H1 (cell line): ENCODE measurements around the gene CLRN2. TPM values are rescaled to one million over a fixed set of nuclear protein-coding genes. Genes with fewer than 3 reads are reported as not detected.

Experiments
- CTCF ChIA-PET: fragments of 300-600 bp; sonication (Branson Sonifier 250); formaldehyde crosslinking; loops from one replicate; lab custom pipeline; 2021; ENCODE audit not compliant: partially characterized antibody; lab: Charles Lee
- POLR2A ChIA-PET: fragments of 300-600 bp; sonication (Branson Sonifier 250); formaldehyde crosslinking; loops from one replicate; lab custom pipeline; 2021; ENCODE audit warnings: inconsistent platforms; ENCODE audit not compliant: partially characterized antibody; lab: Charles Lee
- DNase-seq, 2 experiments: peaks; one replicate each; pipeline versions ENCODE4 v3.0.0 to v3.0.0-alpha.2; 2010 to 2022; ENCODE audit warnings: low spot score in 2 of 2, low read depth in 1 of 2, mixed read lengths in 1 of 2
- FAIRE-seq: peaks from 2 replicates; lab custom pipeline; 2011; peaks lifted over from hg19 to GRCh38; lab: Jason Lieb, UNC
- H2AFZ ChIP-seq: 2 replicates; pipeline ENCODE4 v1.8.1; 2012; ENCODE audit warnings: low read length, inconsistent platforms
- H2AK5ac ChIP-seq: 2 replicates; pipeline ENCODE4 v1.6.1; 2013; ENCODE audit warnings: low read depth, low read length
- H2BK120ac ChIP-seq: replicated peaks from 2 replicates; pipeline ENCODE3; 2013; ENCODE audit warnings: low read depth, low read length, inconsistent platforms
- H2BK12ac ChIP-seq: 2 replicates; pipeline ENCODE4 v1.6.1; 2013; ENCODE audit warnings: low read depth, low read length
- H2BK15ac ChIP-seq: 2 replicates; pipeline ENCODE4 v1.6.1; 2013; ENCODE audit warnings: low read length
- H2BK20ac ChIP-seq: 2 replicates; pipeline ENCODE4 v1.6.1; 2013; ENCODE audit warnings: low read length
- H2BK5ac ChIP-seq: 2 replicates; pipeline ENCODE4 v1.6.1; 2013; ENCODE audit warnings: low read depth, low read length
- H3K14ac ChIP-seq: 2 replicates; pipeline ENCODE4 v1.6.1; 2013; ENCODE audit warnings: inconsistent platforms; ENCODE audit not compliant: insufficient read length
- H3K18ac ChIP-seq: 2 replicates; pipeline ENCODE4 v1.6.1; 2013; ENCODE audit warnings: low read length; ENCODE audit errors: extremely low read depth
- H3K23ac ChIP-seq: 2 replicates; pipeline ENCODE4 v1.6.1; 2013; ENCODE audit warnings: inconsistent platforms; ENCODE audit not compliant: insufficient read length
- H3K23me2 ChIP-seq: 2 replicates; pipeline ENCODE4 v1.6.1; 2013; ENCODE audit warnings: low read depth, low read length
- H3K27ac ChIP-seq: 2 replicates; pipeline ENCODE4 v1.6.1; 2011; ENCODE audit warnings: low read depth, low read length, inconsistent platforms
- H3K27me3 ChIP-seq, 4 experiments: replicated peaks in 1 of 4; 1 replicate in 1 of 4; 2 replicates in 3 of 4; pipeline versions ENCODE4 v1.6.1 to v1.8.1; 2011 to 2013; ENCODE audit warnings: low read length in 3 of 4, mild to moderate bottlenecking in 3 of 4, inconsistent platforms in 2 of 4, mixed read lengths in 2 of 4, moderate library complexity in 1 of 4; ENCODE audit not compliant: control insufficient read depth in 3 of 4, insufficient read depth in 3 of 4; ENCODE audit errors: extremely low read depth in 1 of 4
- H3K36me3 ChIP-seq, 4 experiments: 2 replicates each; pipeline versions ENCODE4 v1.6.1 to v1.8.1; 2011 to 2013; ENCODE audit warnings: mild to moderate bottlenecking in 4 of 4, low read length in 3 of 4, moderate library complexity in 2 of 4, control low read depth in 1 of 4, inconsistent platforms in 1 of 4; ENCODE audit not compliant: insufficient read depth in 4 of 4, control insufficient read depth in 2 of 4
- H3K4ac ChIP-seq: replicated peaks from 2 replicates; pipeline ENCODE3; 2013; ENCODE audit warnings: low read length, low read depth, mixed read lengths, inconsistent platforms; ENCODE audit not compliant: insufficient read length
- H3K4me1 ChIP-seq, 4 experiments: replicated peaks in 1 of 4; 1 replicate in 1 of 4; 2 replicates in 3 of 4; pipeline versions ENCODE4 v1.6.1 to v1.8.1; 2011 to 2013; ENCODE audit warnings: low read length in 3 of 4, inconsistent platforms in 2 of 4, mixed read lengths in 1 of 4; ENCODE audit not compliant: insufficient read depth in 4 of 4, control insufficient read depth in 3 of 4
- H3K4me2 ChIP-seq, 2 experiments: 2 replicates each; pipeline versions ENCODE4 v1.6.1 to v1.8.1; 2011 to 2013; ENCODE audit warnings: low read depth in 2 of 2, low read length in 2 of 2, control low read depth in 1 of 2, inconsistent platforms in 1 of 2, mild to moderate bottlenecking in 1 of 2; ENCODE audit not compliant: insufficient read depth in 1 of 2
- H3K4me3 ChIP-seq, 4 experiments: fragments of 200-600, 300-600 bp in 1 of 4; sonication (generic), shearing (Covaris generic), sonication (Bioruptor Twin) in 1 of 4; 2 replicates each; pipeline versions ENCODE4 v1.5.1 to v1.8.1; 2011 to 2016; ENCODE audit warnings: low read length in 4 of 4, low read depth in 3 of 4, control low read depth in 2 of 4, inconsistent platforms in 2 of 4, mild to moderate bottlenecking in 2 of 4, mixed read lengths in 1 of 4, moderate library complexity in 1 of 4; ENCODE audit not compliant: insufficient read depth in 2 of 4; ENCODE audit errors: extremely low read depth in 1 of 4
- H3K56ac ChIP-seq: replicated peaks from 2 replicates; pipeline ENCODE3; 2013; ENCODE audit warnings: low read depth, mild to moderate bottlenecking, mixed read lengths, low read length, inconsistent platforms; ENCODE audit not compliant: insufficient read length
- H3K79me1 ChIP-seq: 2 replicates; pipeline ENCODE4 v1.6.1; 2013; ENCODE audit warnings: low read depth, low read length, control low read depth
- H3K79me2 ChIP-seq, 2 experiments: 2 replicates each; pipeline versions ENCODE4 v1.6.1 to v1.8.1; 2012 to 2013; ENCODE audit warnings: low read length in 2 of 2, mild to moderate bottlenecking in 2 of 2, inconsistent platforms in 1 of 2; ENCODE audit not compliant: insufficient read depth in 2 of 2, control insufficient read depth in 1 of 2
- H3K9ac ChIP-seq, 4 experiments: replicated peaks in 1 of 4; 1 replicate in 1 of 4; 2 replicates in 3 of 4; pipeline versions ENCODE4 v1.6.1 to v1.8.1; 2011 to 2013; ENCODE audit warnings: low read depth in 3 of 4, low read length in 3 of 4, control low read depth in 2 of 4, mild to moderate bottlenecking in 2 of 4, moderate library complexity in 2 of 4, inconsistent platforms in 1 of 4; ENCODE audit errors: extremely low read depth in 1 of 4
- H3K9me3 ChIP-seq, 2 experiments: 2 replicates each; pipeline versions ENCODE4 v1.6.1 to v1.8.1; 2012 to 2013; ENCODE audit warnings: mild to moderate bottlenecking in 2 of 2, moderate library complexity in 2 of 2, control low read depth in 1 of 2, inconsistent platforms in 1 of 2, low read depth in 1 of 2, low read length in 1 of 2, mixed read lengths in 1 of 2; ENCODE audit not compliant: insufficient read depth in 2 of 2
- H4K20me1 ChIP-seq, 2 experiments: replicated peaks in 1 of 2; 2 replicates each; pipeline versions ENCODE3 to v1.8.1; 2011 to 2013; ENCODE audit warnings: inconsistent platforms in 2 of 2, low read length in 2 of 2, mild to moderate bottlenecking in 1 of 2; ENCODE audit not compliant: insufficient read depth in 2 of 2, control insufficient read depth in 1 of 2
- H4K5ac ChIP-seq: 2 replicates; pipeline ENCODE4 v1.6.1; 2013; ENCODE audit warnings: low read length, low read depth, mixed read lengths, inconsistent platforms; ENCODE audit not compliant: insufficient read length
- H4K8ac ChIP-seq: 2 replicates; pipeline ENCODE4 v1.8.0; 2013; ENCODE audit warnings: mild to moderate bottlenecking, moderate library complexity, low read length, inconsistent platforms; ENCODE audit not compliant: insufficient read depth; ENCODE audit errors: extremely low read depth
- H4K91ac ChIP-seq: replicated peaks from 2 replicates; pipeline ENCODE3; 2013; ENCODE audit warnings: low read length, mixed read lengths, inconsistent platforms; ENCODE audit not compliant: insufficient read length
- RAD21 ChIP-seq, 2 experiments: IDR thresholded peaks in 1 of 2; conservative IDR thresholded peaks in 1 of 2; 2 replicates each; pipeline ENCODE4 v1.6.1; 2011; ENCODE audit warnings: low read depth in 2 of 2, low read length in 2 of 2, improper control_type of control experiment in 1 of 2, inconsistent platforms in 1 of 2, mild to moderate bottlenecking in 1 of 2, moderate library complexity in 1 of 2
- RFX5 ChIP-seq: IDR thresholded peaks from 2 replicates; pipeline ENCODE4 v1.6.1; 2011; ENCODE audit warnings: low read depth, low read length, improper control_type of control experiment, borderline replicate concordance
- WGBS, 2 experiments: shearing (Covaris generic) in 1 of 2; methylation state at CpG; one replicate each; pipeline versions ENCODE4 v1.1.6 to v1.1.7; 2013 to 2015; ENCODE audit warnings: low lambda C conversion rate in 2 of 2, mixed read lengths in 2 of 2, inconsistent platforms in 1 of 2, low coverage in 1 of 2, missing lambda C conversion rate in 1 of 2; ENCODE audit not compliant: insufficient replicate concordance in 2 of 2, insufficient coverage in 1 of 2, insufficient read length in 1 of 2; ENCODE audit errors: extremely low coverage in 1 of 2, missing lambda C conversion rate in 1 of 2; 5-methylcytosine and 5-hydroxymethylcytosine counted together
- polyA plus RNA-seq, 7 experiments: library from polyadenylated mRNA; depleted of rRNA in 3 of 7; stranded (reverse) in 5 of 7; unstranded in 2 of 7; fragments of >200 nt in 5 of 7; fragments of 200-250 nt in 2 of 7; gene quantifications; 1 replicate in 5 of 7; 2 replicates in 1 of 7; 4 replicates in 1 of 7; pipeline versions ENCODE4 v1.2.1 to v1.2.3, GENCODE V29; 2011 to 2013; ENCODE audit warnings: missing spikeins in 2 of 7, mixed read lengths in 2 of 7
- total RNA-seq: library from RNA; stranded (reverse); fragmentation: NEBNext Ultra II Directional; extraction: Animal tissue kit (Norgen Biotek cat#: 25700); gene quantifications from 2 replicates; pipeline ENCODE4 v1.2.1, GENCODE V29; 2021

The CLRN2 gene
- total and polyA plus RNA-seq, 2 of the 8 experiments (the other 6 are each of a cell fraction or from before 2014, with no cell fraction given), result not detected

- Histone ChIP-seq H2AFZ (no peak overlapping the region; the same call in 1 of the 2 replicates), H4K5ac (no peak overlapping the region)
- FAIRE-seq, result no peak
Observed at GRCh38 chr4:17561195-17561909, 46.4 kb downstream of the CLRN2 start.

More at GRCh38 chr4:17561195-17561909, 46.4 kb downstream of the CLRN2 start:
- H2AK5ac ChIP-seq, result no peak overlapping the region
- POLR2A ChIA-PET, result no interaction called here
- H2BK120ac ChIP-seq, result no peak overlapping the region
- no peak overlapping the region for H3K4ac ChIP-seq
- no peak overlapping the region for H3K56ac ChIP-seq
- no peak overlapping the region for H4K8ac ChIP-seq
- H3K23me2 ChIP-seq, result no peaks in the 10 kb centered on the region
- H3K79me2 ChIP-seq, result no peaks in the 10 kb centered on the region
- no peaks in the 10 kb centered on the region for H3K79me1 ChIP-seq
- no peak overlapping the region for H3K18ac ChIP-seq
- no peak overlapping the region for H4K91ac ChIP-seq
- no peak overlapping the region for H3K14ac ChIP-seq
- no peak overlapping the region for H3K23ac ChIP-seq
- H3K9ac ChIP-seq, result no peak overlapping the region
- H2BK20ac ChIP-seq, result no peak overlapping the region
- H4K20me1 ChIP-seq, result no peaks in the 10 kb centered on the region
- WGBS, 2 experiments, result 88% methylated on average over 8 of the region's 8 CpGs; no CpG with 5 or more reads in 1 of the 2 experiments
- H2BK12ac ChIP-seq, result no peak overlapping the region
- CTCF ChIA-PET, result interaction anchor here (1.5 to 2.2 kb wide), 2 partner anchors 14 to 75 kb away, joined by 4 to 6 read pairs; no protein-coding TSS in a partner anchor
- H3K27me3 ChIP-seq, result no peaks in the 10 kb centered on the region
- no peaks in the 10 kb centered on the region for H3K9me3 ChIP-seq
- TF ChIP-seq RFX5, result no peak
- no peak for TF ChIP-seq RAD21 (IDR thresholded peaks at IDR 0.05 in 1 of 2, conservative IDR thresholded peaks at IDR 0.05 in 1 of 2; ENCODE audit: low read depth in 2 of 2, low read length in 2 of 2)
- no peak overlapping the region for H3K27ac ChIP-seq
- no peak overlapping the region for H3K4me2 ChIP-seq
- H3K4me3 ChIP-seq, result no peak overlapping the region
- H3K36me3 ChIP-seq, result no peaks in the 10 kb centered on the region
- H2BK5ac ChIP-seq, result no peak overlapping the region
- no peak overlapping the region for H2BK15ac ChIP-seq
- H3K4me1 ChIP-seq, result no peaks in the 10 kb centered on the region
- no peak for DNase-seq
